K562 (cell line): ENCODE measurements around the gene ECHDC3. TPM values are rescaled to one million over a fixed set of nuclear protein-coding genes. Genes with fewer than 3 reads are reported as not detected.

ENCODE experiments used
- CAMTA2 ChIP-seq: fragments of 250-450 bp; sonication (Bioruptor Pico); conservative IDR thresholded peaks from 2 replicates; pipeline ENCODE4 v1.5.1; 2022
- CBFA2T2 ChIP-seq: fragments of 450-650 bp; conservative IDR thresholded peaks from 2 replicates; pipeline ENCODE4 v1.6.1; 2017; ENCODE audit warnings: mild to moderate bottlenecking
- ETV5 ChIP-seq: sonication (generic); formaldehyde crosslinking; IDR thresholded peaks from 2 replicates; pipeline ENCODE4 v1.4.0; 2020; ENCODE audit warnings: low read depth, mild to moderate bottlenecking, missing genetic modification reagents
- FOXJ3 ChIP-seq: sonication (generic); formaldehyde crosslinking; IDR thresholded peaks from 2 replicates; pipeline ENCODE4 v1.4.0; 2020; ENCODE audit warnings: mild to moderate bottlenecking, missing genetic modification reagents
- HBP1 ChIP-seq: fragments of 450-650 bp; formaldehyde crosslinking; IDR thresholded peaks from 2 replicates; pipeline ENCODE4 v1.4.0; 2022; ENCODE audit warnings: missing genetic modification characterization
- HMG20B ChIP-seq: fragments of 250-450 bp; sonication (Bioruptor Pico); IDR thresholded peaks from 2 replicates; pipeline ENCODE4 v1.5.0; 2021; ENCODE audit warnings: mild to moderate bottlenecking
- HNRNPL ChIP-seq: fragments of 200-400 bp; formaldehyde crosslinking; IDR thresholded peaks from 2 replicates; pipeline ENCODE4 v1.6.1; 2017; ENCODE audit warnings: low read depth, mild to moderate bottlenecking, low read length
- JUNB ChIP-seq: fragments of 450-650 bp; formaldehyde crosslinking; conservative IDR thresholded peaks from 2 replicates; pipeline ENCODE4 v1.4.0; 2020; ENCODE audit warnings: mild to moderate bottlenecking
- KLF6 ChIP-seq: fragments of 250-450 bp; sonication (Bioruptor Pico); IDR thresholded peaks from 2 replicates; pipeline ENCODE4 v1.4.0; 2020; ENCODE audit warnings: mild to moderate bottlenecking, moderate library complexity, borderline replicate concordance
- MAZ ChIP-seq, 2 experiments: fragments of 450-650 bp in 1 of 2; sonication (generic) in 1 of 2; formaldehyde crosslinking; IDR thresholded peaks in 1 of 2; conservative IDR thresholded peaks in 1 of 2; 2 replicates each; pipeline versions ENCODE4 v1.4.0 to v1.5.0; 2020; ENCODE audit warnings: mild to moderate bottlenecking in 1 of 2, missing genetic modification reagents in 1 of 2
- NELFE ChIP-seq: IDR thresholded peaks from 2 replicates; pipeline ENCODE4 v1.6.1; 2011; ENCODE audit warnings: mild to moderate bottlenecking; ENCODE audit not compliant: insufficient read depth, insufficient read length
- RBM17 ChIP-seq: fragments of 200-400 bp; formaldehyde crosslinking; IDR thresholded peaks from 2 replicates; pipeline ENCODE4 v1.6.1; 2017; ENCODE audit warnings: low read depth, mild to moderate bottlenecking, low read length, borderline replicate concordance
- REST ChIP-seq, 2 experiments: fragments of 450-650 bp; formaldehyde crosslinking in 1 of 2; IDR thresholded peaks; 2 replicates each; pipeline versions ENCODE4 v1.4.0 to v1.6.1; 2014 to 2020; ENCODE audit warnings: mild to moderate bottlenecking in 2 of 2, borderline replicate concordance in 1 of 2, low read depth in 1 of 2
- RNF2 ChIP-seq: sonication (generic); IDR thresholded peaks from 2 replicates; pipeline ENCODE4 v1.6.1; 2016
- SMAD4 ChIP-seq: fragments of 250-450 bp; sonication (Bioruptor Pico); conservative IDR thresholded peaks from 2 replicates; pipeline ENCODE4 v1.8.0; 2021; ENCODE audit warnings: inconsistent platforms, mild to moderate bottlenecking, moderate library complexity
- SMARCA5 ChIP-seq: fragments of 450-650 bp; IDR thresholded peaks from 2 replicates; pipeline ENCODE4 v1.6.1; 2016
- SRSF9 ChIP-seq: fragments of 200-400 bp; formaldehyde crosslinking; IDR thresholded peaks from 2 replicates; pipeline ENCODE4 v1.6.1; 2017; ENCODE audit warnings: low read depth, low read length, borderline replicate concordance
- TBL1XR1 ChIP-seq, 2 experiments: IDR thresholded peaks; 2 replicates each; pipeline ENCODE4 v1.6.1; 2012; ENCODE audit warnings: improper control_type of control experiment in 2 of 2, low read length in 2 of 2, mild to moderate bottlenecking in 1 of 2
- XRCC4 ChIP-seq: IDR thresholded peaks from one replicate; pipeline ENCODE4 v1.6.1; 2011; ENCODE audit not compliant: insufficient read depth, insufficient read length; ENCODE audit errors: extremely low read depth
- ZFX ChIP-seq: sonication (generic); formaldehyde crosslinking; IDR thresholded peaks from 2 replicates; pipeline ENCODE4 v1.8.0; 2022; ENCODE audit warnings: mild to moderate bottlenecking, missing genetic modification reagents, moderate library complexity
- ZNF124 ChIP-seq: sonication (generic); formaldehyde crosslinking; IDR thresholded peaks from 2 replicates; pipeline ENCODE4 v1.8.1; 2022; ENCODE audit warnings: missing genetic modification reagents
- ZNF354B ChIP-seq: fragments of 250-450 bp; sonication (Bioruptor Pico); IDR thresholded peaks from 2 replicates; pipeline ENCODE4 v1.4.0; 2020
- ZNF830 ChIP-seq: fragments of 250-450 bp; sonication (Bioruptor Pico); IDR thresholded peaks from 2 replicates; pipeline ENCODE4 v1.5.0; 2021; ENCODE audit warnings: mild to moderate bottlenecking
- polyA plus RNA-seq, 8 experiments: library from polyadenylated mRNA; depleted of rRNA in 4 of 8; stranded (reverse) in 5 of 8; unstranded in 3 of 8; fragments of >200 nt; fragmentation: Nextera tagmentation in 2 of 8; fragmentation: Illumina TruSeq in 1 of 8; extraction: Ambion mirVana in 2 of 8; extraction: Trizol in 1 of 8; gene quantifications; 2 replicates each; pipeline versions ENCODE4 v1.2.1 to v1.2.3, GENCODE V29; 2011 to 2014; ENCODE audit warnings: inconsistent platforms in 1 of 8, missing spikeins in 1 of 8
- total RNA-seq, 7 experiments: library from RNA; depleted of rRNA in 6 of 7; stranded (reverse); fragments of >200 nt in 6 of 7; fragmentation: Illumina TruSeq in 2 of 7; extraction: Trizol in 2 of 7; gene quantifications; 2 replicates each; pipeline versions ENCODE4 v1.2.1 to v1.2.3, GENCODE V29; 2011 to 2021; ENCODE audit warnings: low replicate concordance in 1 of 7

ECHDC3 gene
- total and polyA plus RNA-seq, 9 of the 15 experiments (the other 6 are each of a cell fraction or from before 2014, with no cell fraction given), result 0.53 to 21.9 (median 15.7) TPM

- TF ChIP-seq HMG20B (no peak), RNF2 (no peak), NELFE (no peak), ZNF830 (no peak), ZFX (peak; percentile 25; the same call in 1 of the 2 replicates), JUNB (CRISPR knock-in tag) (no peak), XRCC4 (no peak), ETV5 (CRISPR knock-in tag) (no peak), HBP1 (CRISPR knock-in tag) (no peak), SMAD4 (no peak), ZNF124 (CRISPR knock-in tag) (no peak), REST (IDR thresholded peaks at IDR 0.05; ENCODE audit: borderline replicate concordance) (peak; percentile 91), REST (CRISPR knock-in tag; IDR thresholded peaks at IDR 0.05; ENCODE audit: low read depth) (no peak), MAZ (CRISPR knock-in tag; conservative IDR thresholded peaks at IDR 0.05 in 1 of 2, IDR thresholded peaks at IDR 0.05 in 1 of 2) (no peak; a peak in 1 of 4 replicates), FOXJ3 (CRISPR knock-in tag) (no peak), ZNF354B (CRISPR knock-in tag) (no peak), SRSF9 (no peak), TBL1XR1 (IDR thresholded peaks at IDR 0.05; ENCODE audit: low read length in 2 of 2) (peak in 1 of 2 experiments; percentile 75; a peak in 1 of 4 replicates), HNRNPL (no peak), KLF6 (CRISPR knock-in tag) (no peak), SMARCA5 (no peak), CAMTA2 (CRISPR knock-in tag) (no peak), CBFA2T2 (peak; percentile 63), RBM17 (no peak)
Measured at GRCh38 chr10:11757454-11757820, 15.3 kb downstream of the ECHDC3 start (continued).
